WTC11 (cell line): ENCODE data around the gene TMEM243. TPM values are rescaled to one million over a fixed set of nuclear protein-coding genes. Genes with fewer than 3 reads are reported as not detected.

ENCODE experiments used
- ATAC-seq: fragments of 200-7000 bp; cut with Tn5 transposase; 2 replicates; pipeline ENCODE4 v1.10.0; 2021; ENCODE audit warnings: mild to moderate bottlenecking, moderate library complexity
- CTCF ChIA-PET: fragments of 300-600 bp; sonication (Branson Sonifier 250); formaldehyde crosslinking; loops from one replicate; lab custom pipeline; 2021; ENCODE audit warnings: antibody characterized with exemption; lab: Charles Lee
- POLR2A ChIA-PET: fragments of 350-600 bp; sonication (Branson Sonifier 250); formaldehyde crosslinking; loops from one replicate; lab custom pipeline; 2021; ENCODE audit warnings: antibody characterized with exemption; lab: Charles Lee
- DNase-seq: peaks from one replicate; pipeline ENCODE4 v3.0.0; 2021; ENCODE audit warnings: low spot score
- H3K27ac Mint-ChIP-seq: 2 replicates; pipeline ENCODE4 v1.8.0; 2021; ENCODE audit warnings: mixed read lengths
- H3K27me3 Mint-ChIP-seq: 2 replicates; pipeline ENCODE4 v1.8.0; 2021; ENCODE audit warnings: low read depth, mild to moderate bottlenecking, moderate library complexity, mixed read lengths
- H3K36me3 Mint-ChIP-seq: 2 replicates; pipeline ENCODE4 v1.8.0; 2021; ENCODE audit warnings: mixed read lengths
- H3K4me1 Mint-ChIP-seq: 2 replicates; pipeline ENCODE4 v1.8.0; 2022; ENCODE audit warnings: mixed read lengths
- H3K4me3 Mint-ChIP-seq: 2 replicates; pipeline ENCODE4 v1.8.0; 2021; ENCODE audit warnings: mild to moderate bottlenecking, moderate library complexity, mixed read lengths
- H3K9me3 Mint-ChIP-seq: 2 replicates; pipeline ENCODE4 v1.8.0; 2021; ENCODE audit warnings: mixed read lengths
- AFF4 ChIP-seq: sonication (generic); formaldehyde crosslinking; IDR thresholded peaks from 2 replicates; pipeline ENCODE4 v1.8.1; 2023; ENCODE audit warnings: mild to moderate bottlenecking, missing genetic modification reagents, borderline replicate concordance
- CREM ChIP-seq: sonication (generic); formaldehyde crosslinking; IDR thresholded peaks from 2 replicates; pipeline ENCODE4 v1.8.1; 2022; ENCODE audit warnings: mild to moderate bottlenecking, missing genetic modification reagents, moderate library complexity
- ELF4 ChIP-seq: sonication (generic); formaldehyde crosslinking; IDR thresholded peaks from 2 replicates; pipeline ENCODE4 v1.8.1; 2022; ENCODE audit warnings: low read depth, mild to moderate bottlenecking, moderate library complexity, missing genetic modification reagents
- ZNF281 ChIP-seq: sonication (generic); formaldehyde crosslinking; IDR thresholded peaks from 2 replicates; pipeline ENCODE4 v1.8.0; 2023; ENCODE audit warnings: mild to moderate bottlenecking, missing genetic modification reagents
- ZNF416 ChIP-seq: fragments of 250-450 bp; sonication (Bioruptor Pico); IDR thresholded peaks from 2 replicates; pipeline ENCODE4 v1.9.0; 2021; ENCODE audit warnings: mild to moderate bottlenecking, inconsistent platforms
- ZSCAN18 ChIP-seq: fragments of 250-450 bp; sonication (Bioruptor Pico); IDR thresholded peaks from 2 replicates; pipeline ENCODE4 v2.1.2; 2022; ENCODE audit warnings: mild to moderate bottlenecking, moderate library complexity
- total RNA-seq: library from RNA; stranded (reverse); gene quantifications from 3 replicates; pipeline ENCODE4 v1.2.3, GENCODE V29; 2021
- TF ChIP-seq, protein P1 (sequence below): sonication (generic); formaldehyde crosslinking; IDR thresholded peaks from 2 replicates; pipeline ENCODE4 v1.8.0; 2023; ENCODE audit warnings: missing genetic modification reagents, mild to moderate bottlenecking, borderline replicate concordance
- TF ChIP-seq, protein P2 (sequence below): fragments of 250-450 bp; sonication (Bioruptor Pico); IDR thresholded peaks from 2 replicates; pipeline ENCODE4 v1.8.0; 2021; ENCODE audit warnings: mild to moderate bottlenecking
- TF ChIP-seq, protein P3 (sequence below): sonication (generic); formaldehyde crosslinking; IDR thresholded peaks from 2 replicates; pipeline ENCODE4 v1.8.1; 2023; ENCODE audit warnings: mild to moderate bottlenecking, missing genetic modification reagents
- TF ChIP-seq, protein P4 (sequence below): fragments of 200-600 bp; IDR thresholded peaks from 2 replicates; pipeline ENCODE4 v1.8.0; 2022; ENCODE audit warnings: antibody characterized with exemption

The TMEM243 gene
- total RNA-seq, 1 experiment from 2014 or later: 29.0 TPM

- TF ChIP-seq ELF4: no peak
Observed at GRCh38 chr7:87226495-87226894, 7.0 kb upstream of the TMEM243 start (continued).

- Mint-ChIP-seq H3K4me3 (no peak overlapping the region), H3K36me3 (no peaks in the 10 kb centered on the region), H3K27ac (no peak overlapping the region), H3K9me3 (no peaks in the 10 kb centered on the region), H3K4me1 (peaks cover 5% of the 10 kb centered on the region), H3K27me3 (peaks cover 17% of the 10 kb centered on the region)
- POLR2A ChIA-PET: no interaction called here
- ATAC-seq: peak; percentile 80
- no peak for DNase-seq
- TF ChIP-seq, protein P1, sequence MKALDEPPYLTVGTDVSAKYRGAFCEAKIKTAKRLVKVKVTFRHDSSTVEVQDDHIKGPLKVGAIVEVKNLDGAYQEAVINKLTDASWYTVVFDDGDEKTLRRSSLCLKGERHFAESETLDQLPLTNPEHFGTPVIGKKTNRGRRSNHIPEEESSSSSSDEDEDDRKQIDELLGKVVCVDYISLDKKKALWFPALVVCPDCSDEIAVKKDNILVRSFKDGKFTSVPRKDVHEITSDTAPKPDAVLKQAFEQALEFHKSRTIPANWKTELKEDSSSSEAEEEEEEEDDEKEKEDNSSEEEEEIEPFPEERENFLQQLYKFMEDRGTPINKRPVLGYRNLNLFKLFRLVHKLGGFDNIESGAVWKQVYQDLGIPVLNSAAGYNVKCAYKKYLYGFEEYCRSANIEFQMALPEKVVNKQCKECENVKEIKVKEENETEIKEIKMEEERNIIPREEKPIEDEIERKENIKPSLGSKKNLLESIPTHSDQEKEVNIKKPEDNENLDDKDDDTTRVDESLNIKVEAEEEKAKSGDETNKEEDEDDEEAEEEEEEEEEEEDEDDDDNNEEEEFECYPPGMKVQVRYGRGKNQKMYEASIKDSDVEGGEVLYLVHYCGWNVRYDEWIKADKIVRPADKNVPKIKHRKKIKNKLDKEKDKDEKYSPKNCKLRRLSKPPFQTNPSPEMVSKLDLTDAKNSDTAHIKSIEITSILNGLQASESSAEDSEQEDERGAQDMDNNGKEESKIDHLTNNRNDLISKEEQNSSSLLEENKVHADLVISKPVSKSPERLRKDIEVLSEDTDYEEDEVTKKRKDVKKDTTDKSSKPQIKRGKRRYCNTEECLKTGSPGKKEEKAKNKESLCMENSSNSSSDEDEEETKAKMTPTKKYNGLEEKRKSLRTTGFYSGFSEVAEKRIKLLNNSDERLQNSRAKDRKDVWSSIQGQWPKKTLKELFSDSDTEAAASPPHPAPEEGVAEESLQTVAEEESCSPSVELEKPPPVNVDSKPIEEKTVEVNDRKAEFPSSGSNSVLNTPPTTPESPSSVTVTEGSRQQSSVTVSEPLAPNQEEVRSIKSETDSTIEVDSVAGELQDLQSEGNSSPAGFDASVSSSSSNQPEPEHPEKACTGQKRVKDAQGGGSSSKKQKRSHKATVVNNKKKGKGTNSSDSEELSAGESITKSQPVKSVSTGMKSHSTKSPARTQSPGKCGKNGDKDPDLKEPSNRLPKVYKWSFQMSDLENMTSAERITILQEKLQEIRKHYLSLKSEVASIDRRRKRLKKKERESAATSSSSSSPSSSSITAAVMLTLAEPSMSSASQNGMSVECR (CRISPR knock-in tag): no peak
- TF ChIP-seq CREM (no peak), ZNF416 (CRISPR knock-in tag) (no peak), ZSCAN18 (CRISPR knock-in tag) (no peak), AFF4 (CRISPR knock-in tag) (no peak), ZNF281 (CRISPR knock-in tag) (no peak)
- TF ChIP-seq, protein P2, sequence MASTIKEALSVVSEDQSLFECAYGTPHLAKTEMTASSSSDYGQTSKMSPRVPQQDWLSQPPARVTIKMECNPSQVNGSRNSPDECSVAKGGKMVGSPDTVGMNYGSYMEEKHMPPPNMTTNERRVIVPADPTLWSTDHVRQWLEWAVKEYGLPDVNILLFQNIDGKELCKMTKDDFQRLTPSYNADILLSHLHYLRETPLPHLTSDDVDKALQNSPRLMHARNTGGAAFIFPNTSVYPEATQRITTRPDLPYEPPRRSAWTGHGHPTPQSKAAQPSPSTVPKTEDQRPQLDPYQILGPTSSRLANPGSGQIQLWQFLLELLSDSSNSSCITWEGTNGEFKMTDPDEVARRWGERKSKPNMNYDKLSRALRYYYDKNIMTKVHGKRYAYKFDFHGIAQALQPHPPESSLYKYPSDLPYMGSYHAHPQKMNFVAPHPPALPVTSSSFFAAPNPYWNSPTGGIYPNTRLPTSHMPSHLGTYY (CRISPR knock-in tag): no peak
- TF ChIP-seq, protein P3, sequence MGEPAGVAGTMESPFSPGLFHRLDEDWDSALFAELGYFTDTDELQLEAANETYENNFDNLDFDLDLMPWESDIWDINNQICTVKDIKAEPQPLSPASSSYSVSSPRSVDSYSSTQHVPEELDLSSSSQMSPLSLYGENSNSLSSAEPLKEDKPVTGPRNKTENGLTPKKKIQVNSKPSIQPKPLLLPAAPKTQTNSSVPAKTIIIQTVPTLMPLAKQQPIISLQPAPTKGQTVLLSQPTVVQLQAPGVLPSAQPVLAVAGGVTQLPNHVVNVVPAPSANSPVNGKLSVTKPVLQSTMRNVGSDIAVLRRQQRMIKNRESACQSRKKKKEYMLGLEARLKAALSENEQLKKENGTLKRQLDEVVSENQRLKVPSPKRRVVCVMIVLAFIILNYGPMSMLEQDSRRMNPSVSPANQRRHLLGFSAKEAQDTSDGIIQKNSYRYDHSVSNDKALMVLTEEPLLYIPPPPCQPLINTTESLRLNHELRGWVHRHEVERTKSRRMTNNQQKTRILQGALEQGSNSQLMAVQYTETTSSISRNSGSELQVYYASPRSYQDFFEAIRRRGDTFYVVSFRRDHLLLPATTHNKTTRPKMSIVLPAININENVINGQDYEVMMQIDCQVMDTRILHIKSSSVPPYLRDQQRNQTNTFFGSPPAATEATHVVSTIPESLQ (CRISPR knock-in tag): no peak
- TF ChIP-seq, protein P4, sequence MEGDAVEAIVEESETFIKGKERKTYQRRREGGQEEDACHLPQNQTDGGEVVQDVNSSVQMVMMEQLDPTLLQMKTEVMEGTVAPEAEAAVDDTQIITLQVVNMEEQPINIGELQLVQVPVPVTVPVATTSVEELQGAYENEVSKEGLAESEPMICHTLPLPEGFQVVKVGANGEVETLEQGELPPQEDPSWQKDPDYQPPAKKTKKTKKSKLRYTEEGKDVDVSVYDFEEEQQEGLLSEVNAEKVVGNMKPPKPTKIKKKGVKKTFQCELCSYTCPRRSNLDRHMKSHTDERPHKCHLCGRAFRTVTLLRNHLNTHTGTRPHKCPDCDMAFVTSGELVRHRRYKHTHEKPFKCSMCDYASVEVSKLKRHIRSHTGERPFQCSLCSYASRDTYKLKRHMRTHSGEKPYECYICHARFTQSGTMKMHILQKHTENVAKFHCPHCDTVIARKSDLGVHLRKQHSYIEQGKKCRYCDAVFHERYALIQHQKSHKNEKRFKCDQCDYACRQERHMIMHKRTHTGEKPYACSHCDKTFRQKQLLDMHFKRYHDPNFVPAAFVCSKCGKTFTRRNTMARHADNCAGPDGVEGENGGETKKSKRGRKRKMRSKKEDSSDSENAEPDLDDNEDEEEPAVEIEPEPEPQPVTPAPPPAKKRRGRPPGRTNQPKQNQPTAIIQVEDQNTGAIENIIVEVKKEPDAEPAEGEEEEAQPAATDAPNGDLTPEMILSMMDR: no peak
- CTCF ChIA-PET: no interaction called here
Observed at GRCh38 chr7:87225696-87226095, 6.2 kb upstream of the TMEM243 start.
